GM12875 (cell line): ENCODE results near the gene NSUN6.
"Not testable (repeated sequence)": the region's sequence is repeated elsewhere in the genome, so short reads cannot be mapped to it uniquely, and the experiment has no call there.

Source experiments
- H3K4me3 ChIP-seq: one replicate; pipeline ENCODE4 v1.5.1; 2011; ENCODE audit warnings: low read depth, low read length, control low read depth
- TF ChIP-seq, protein P1 (sequence below): IDR thresholded peaks from 2 replicates; pipeline ENCODE4 v1.5.1; 2011; ENCODE audit warnings: low read depth, mild to moderate bottlenecking, control low read depth, inconsistent platforms, low read length, moderate library complexity, borderline replicate concordance; ENCODE audit not compliant: insufficient read depth

The NSUN6 gene

DNA sequence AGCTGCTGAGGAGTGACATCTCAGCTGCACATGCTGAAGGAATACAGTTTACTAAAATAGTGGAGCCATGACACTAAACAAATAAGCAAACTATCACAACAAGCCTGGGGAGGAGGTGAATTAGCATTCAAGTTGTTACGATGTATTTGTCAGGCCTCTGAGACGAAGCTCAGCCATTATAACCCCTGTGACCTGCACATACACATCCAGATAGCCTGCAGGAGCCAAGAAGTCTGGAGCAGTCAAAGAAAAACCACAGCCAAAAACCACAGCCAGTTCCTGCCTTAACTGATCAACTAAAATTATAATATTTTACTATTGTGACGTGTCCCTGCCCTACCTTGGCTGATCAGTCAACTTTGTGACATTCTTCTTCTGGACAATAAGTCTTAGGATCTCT is 68.6 kb downstream of the NSUN6 start:
- TF ChIP-seq, protein P1, sequence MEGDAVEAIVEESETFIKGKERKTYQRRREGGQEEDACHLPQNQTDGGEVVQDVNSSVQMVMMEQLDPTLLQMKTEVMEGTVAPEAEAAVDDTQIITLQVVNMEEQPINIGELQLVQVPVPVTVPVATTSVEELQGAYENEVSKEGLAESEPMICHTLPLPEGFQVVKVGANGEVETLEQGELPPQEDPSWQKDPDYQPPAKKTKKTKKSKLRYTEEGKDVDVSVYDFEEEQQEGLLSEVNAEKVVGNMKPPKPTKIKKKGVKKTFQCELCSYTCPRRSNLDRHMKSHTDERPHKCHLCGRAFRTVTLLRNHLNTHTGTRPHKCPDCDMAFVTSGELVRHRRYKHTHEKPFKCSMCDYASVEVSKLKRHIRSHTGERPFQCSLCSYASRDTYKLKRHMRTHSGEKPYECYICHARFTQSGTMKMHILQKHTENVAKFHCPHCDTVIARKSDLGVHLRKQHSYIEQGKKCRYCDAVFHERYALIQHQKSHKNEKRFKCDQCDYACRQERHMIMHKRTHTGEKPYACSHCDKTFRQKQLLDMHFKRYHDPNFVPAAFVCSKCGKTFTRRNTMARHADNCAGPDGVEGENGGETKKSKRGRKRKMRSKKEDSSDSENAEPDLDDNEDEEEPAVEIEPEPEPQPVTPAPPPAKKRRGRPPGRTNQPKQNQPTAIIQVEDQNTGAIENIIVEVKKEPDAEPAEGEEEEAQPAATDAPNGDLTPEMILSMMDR, result no peak
- H3K4me3 ChIP-seq, result no peak overlapping the region

DNA sequence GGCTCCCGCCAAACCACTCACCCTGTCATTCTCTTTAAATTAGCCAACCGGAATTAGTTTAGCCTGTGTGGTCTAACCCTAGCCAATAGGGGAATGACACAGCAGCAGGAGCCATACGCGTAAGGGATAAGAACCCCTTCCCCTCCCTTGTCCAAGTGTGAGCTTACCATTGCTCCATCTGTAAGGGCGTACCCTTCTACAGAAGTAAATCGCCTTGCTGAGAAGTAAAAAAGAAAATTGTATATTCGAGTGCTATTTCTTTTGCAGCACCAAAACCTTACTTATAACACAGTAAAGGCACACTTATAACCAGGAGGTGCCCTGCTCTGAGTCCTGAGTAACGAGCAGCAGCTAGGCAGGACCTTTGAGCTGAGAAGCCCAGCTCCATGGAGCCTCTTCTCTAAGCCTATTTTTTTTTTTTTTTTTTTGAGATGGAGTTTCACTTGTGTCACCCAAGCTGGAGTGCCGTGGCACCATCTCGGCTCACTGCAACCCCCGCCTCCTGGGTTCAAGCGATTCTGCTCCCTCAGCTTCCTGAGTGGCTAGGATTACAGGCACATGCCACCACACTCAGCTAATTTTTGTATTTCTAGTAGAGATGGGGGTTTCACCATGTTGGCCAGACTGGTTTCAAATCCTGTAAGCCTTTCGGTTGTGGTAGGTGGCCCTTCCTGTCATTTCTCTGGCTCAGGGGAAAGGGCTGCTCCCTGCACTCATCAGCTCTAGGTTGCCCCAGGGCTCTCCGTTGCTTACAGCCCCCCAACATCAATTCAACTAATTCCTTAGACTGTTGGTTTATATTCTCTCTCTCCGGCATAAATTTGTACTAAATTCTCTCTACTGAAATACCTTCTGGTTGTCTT is 73.3 kb downstream of the NSUN6 start:
- TF ChIP-seq, protein P1, result no peak
- H3K4me3 ChIP-seq, result no peak overlapping the region

DNA sequence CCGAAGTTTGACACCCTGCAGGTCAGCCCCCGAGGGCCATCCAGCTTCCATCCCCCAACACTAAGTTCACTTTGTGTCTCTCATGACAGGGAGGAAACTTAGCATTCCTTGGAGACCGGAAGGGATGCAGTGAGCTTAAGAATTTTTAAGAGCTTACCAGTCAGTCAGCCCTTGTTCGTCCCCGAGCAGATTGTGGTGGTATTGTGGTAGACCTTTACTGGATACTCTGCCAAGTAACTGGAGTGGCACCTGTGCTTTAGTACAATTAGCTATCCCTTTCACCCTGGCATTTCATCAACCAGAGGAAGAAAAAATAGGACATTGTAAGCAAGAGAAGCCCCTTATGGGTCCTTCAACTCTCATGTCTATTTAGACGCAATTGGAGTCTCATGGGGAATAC is 74.8 kb downstream of the NSUN6 start:
- no peak overlapping the region for H3K4me3 ChIP-seq
- TF ChIP-seq, protein P1, result no peak

DNA sequence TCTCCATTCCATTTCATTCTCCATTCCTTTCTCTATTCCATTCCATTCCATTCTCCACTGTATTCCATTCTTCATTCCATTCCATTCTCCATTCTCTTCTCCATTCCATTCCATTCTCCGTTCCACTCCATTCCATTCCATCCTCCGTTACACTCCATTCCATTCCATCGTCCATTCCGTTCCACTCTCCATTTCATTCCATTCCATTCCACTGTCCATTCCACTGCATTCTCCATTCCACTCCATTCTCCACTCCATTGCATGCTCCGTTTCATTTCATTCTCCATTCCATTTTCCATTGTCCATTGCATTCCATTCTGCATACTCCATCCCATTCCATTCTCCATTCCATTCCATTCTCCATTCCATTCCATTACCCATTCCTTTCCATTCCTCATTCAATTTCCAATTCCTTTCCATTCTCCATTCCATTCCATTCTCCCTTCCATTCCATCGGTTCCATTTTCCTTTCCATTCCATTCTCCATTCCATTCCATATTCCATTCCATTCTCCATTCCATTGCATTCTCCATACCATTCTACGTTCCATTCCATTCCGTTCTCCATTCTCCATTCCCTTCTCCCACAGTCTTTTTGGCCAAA is 78.3 kb downstream of the NSUN6 start:
- TF ChIP-seq, protein P1, result no peak

DNA sequence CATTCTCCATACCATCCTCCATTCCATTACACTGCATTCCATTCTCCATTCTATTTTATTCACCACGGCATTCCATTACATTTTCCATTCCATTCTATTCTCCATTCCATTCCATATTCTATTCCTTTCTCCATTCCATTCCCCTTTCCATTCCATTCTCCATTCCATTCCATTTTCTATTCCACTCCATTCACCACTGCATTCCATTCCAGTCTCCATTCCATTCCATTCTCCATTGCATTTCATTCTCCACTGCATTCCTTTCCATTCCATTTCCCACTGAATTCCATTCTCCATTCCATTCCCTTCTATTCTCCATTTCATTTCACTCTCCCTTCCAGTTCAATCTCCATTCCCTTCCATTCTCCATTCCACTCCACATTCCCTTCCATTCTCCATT is 79.6 kb downstream of the NSUN6 start:
- TF ChIP-seq, protein P1, result no peak

More for the DNA sequence above, 78.3 kb downstream of the NSUN6 start:
- no peak overlapping the region for H3K4me3 ChIP-seq

DNA sequence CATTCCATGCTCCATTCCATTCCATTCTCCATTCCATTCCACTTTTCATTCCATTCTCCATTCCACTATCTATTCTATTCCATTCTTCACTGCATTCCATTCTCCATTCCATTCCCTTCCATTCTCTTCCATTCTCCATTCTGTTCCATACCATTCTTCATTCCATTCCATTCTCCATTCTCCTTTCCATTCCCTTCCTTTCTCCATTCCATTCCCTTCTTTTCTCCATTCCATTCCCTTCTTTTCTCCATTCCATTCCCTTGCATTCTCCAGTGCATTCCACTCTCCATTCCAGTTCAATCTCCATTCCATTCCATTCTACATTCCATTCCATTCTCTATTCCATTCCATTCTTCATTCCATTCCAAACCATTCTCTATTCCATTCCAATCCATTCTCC is 80.3 kb downstream of the NSUN6 start:
- TF ChIP-seq, protein P1, result no peak

More for the DNA sequence above, 79.6 kb downstream of the NSUN6 start:
- no peak overlapping the region for H3K4me3 ChIP-seq

DNA sequence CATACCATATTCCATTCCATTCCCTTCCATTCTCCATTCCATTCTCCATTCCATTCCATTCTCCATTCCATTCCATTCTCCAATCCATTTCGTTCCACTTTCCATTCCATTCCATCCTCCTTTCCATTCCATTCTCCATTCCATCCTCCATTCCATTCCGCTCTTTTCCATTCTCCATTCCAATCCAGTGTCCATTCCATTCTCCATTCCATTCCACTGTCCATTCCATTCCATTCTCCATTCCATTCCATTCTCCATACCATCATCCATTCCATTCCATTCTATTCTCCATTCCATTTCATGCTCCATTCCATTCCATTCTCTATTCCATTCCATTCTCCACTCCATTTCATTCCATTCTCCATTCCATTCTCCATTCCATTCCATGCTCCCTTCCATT is 81.0 kb downstream of the NSUN6 start:
- H3K4me3 ChIP-seq, result not testable (repeated sequence)

More for the DNA sequence above, 80.3 kb downstream of the NSUN6 start:
- no peak overlapping the region for H3K4me3 ChIP-seq
